ENCODE results near the gene LIMCH1.

LIMCH1 gene

GRCh38 chr4:41546638-41547037 lies 8.7 kb downstream of the LIMCH1 start:
- Histone ChIP-seq H3K4me3 (ENCODE audit: low read length) (no peak overlapping the region), H3K4me1 (ENCODE audit: control insufficient read depth, insufficient read depth, low read length) (no peaks in the 10 kb centered on the region), H3K9ac (ENCODE audit: low read depth, low read length) (no peak overlapping the region), H3K27me3 (ENCODE audit: control insufficient read depth, insufficient read depth, low read length) (peaks cover 3% of the 10 kb centered on the region), H3K36me3 (ENCODE audit: insufficient read depth, low read length) (no peaks in the 10 kb centered on the region), H3K9me3 (replicated peaks; ENCODE audit: low read length) (no peaks in the 10 kb centered on the region), H3K4me2 (ENCODE audit: low read length) (no peak overlapping the region)

- Histone ChIP-seq H3K4me1 (ENCODE audit: control insufficient read depth, insufficient read depth, low read length) (no peaks in the 10 kb centered on the region), H3K4me3 (ENCODE audit: low read length) (no peak overlapping the region), H3K27me3 (ENCODE audit: control insufficient read depth, insufficient read depth, low read length) (no peaks in the 10 kb centered on the region), H3K9me3 (replicated peaks; ENCODE audit: low read length) (no peaks in the 10 kb centered on the region), H3K36me3 (ENCODE audit: insufficient read depth, low read length) (no peaks in the 10 kb centered on the region), H3K4me2 (ENCODE audit: low read length) (no peak overlapping the region), H3K9ac (ENCODE audit: low read depth, low read length) (no peak overlapping the region)
Measured at GRCh38 chr4:41548305-41548880, 10.4 kb downstream of the LIMCH1 start.

- no peaks in the 10 kb centered on the region for H3K9me3 ChIP-seq (replicated peaks; ENCODE audit: low read length)
- no peak overlapping the region for H3K9ac ChIP-seq (ENCODE audit: low read depth, low read length)
- no peak overlapping the region for H3K4me2 ChIP-seq (ENCODE audit: low read length)
- H3K4me1 ChIP-seq (ENCODE audit: control insufficient read depth, insufficient read depth, low read length): no peaks in the 10 kb centered on the region
- no peak overlapping the region for H3K4me3 ChIP-seq (ENCODE audit: low read length)
- H3K36me3 ChIP-seq (ENCODE audit: insufficient read depth, low read length): no peaks in the 10 kb centered on the region
- H3K27me3 ChIP-seq (ENCODE audit: control insufficient read depth, insufficient read depth, low read length): no peaks in the 10 kb centered on the region
Measured at GRCh38 chr4:41549478-41549877, 11.5 kb downstream of the LIMCH1 start.

GRCh38 chr4:41550308-41550707 lies 12.4 kb downstream of the LIMCH1 start:
- H3K4me3 ChIP-seq (ENCODE audit: low read length): no peak overlapping the region
- H3K4me2 ChIP-seq (ENCODE audit: low read length): no peak overlapping the region
- H3K9ac ChIP-seq (ENCODE audit: low read depth, low read length): no peak overlapping the region
- no peaks in the 10 kb centered on the region for H3K36me3 ChIP-seq (ENCODE audit: insufficient read depth, low read length)
- no peaks in the 10 kb centered on the region for H3K27me3 ChIP-seq (ENCODE audit: control insufficient read depth, insufficient read depth, low read length)
- H3K4me1 ChIP-seq (ENCODE audit: control insufficient read depth, insufficient read depth, low read length): no peaks in the 10 kb centered on the region
- H3K9me3 ChIP-seq (replicated peaks; ENCODE audit: low read length): no peaks in the 10 kb centered on the region

GRCh38 chr4:41551536-41551935 lies 13.6 kb downstream of the LIMCH1 start:
- H3K27me3 ChIP-seq (ENCODE audit: control insufficient read depth, insufficient read depth, low read length): no peaks in the 10 kb centered on the region
- no peaks in the 10 kb centered on the region for H3K4me1 ChIP-seq (ENCODE audit: control insufficient read depth, insufficient read depth, low read length)
- H3K4me3 ChIP-seq (ENCODE audit: low read length): no peak overlapping the region
- no peak overlapping the region for H3K4me2 ChIP-seq (ENCODE audit: low read length)
- H3K9me3 ChIP-seq (replicated peaks; ENCODE audit: low read length): no peaks in the 10 kb centered on the region
- H3K36me3 ChIP-seq (ENCODE audit: insufficient read depth, low read length): no peaks in the 10 kb centered on the region
- H3K9ac ChIP-seq (ENCODE audit: low read depth, low read length): no peak overlapping the region

GRCh38 chr4:41554905-41555304 lies 16.9 kb downstream of the LIMCH1 start:
- no peak overlapping the region for H3K4me2 ChIP-seq (ENCODE audit: low read length)
- H3K9ac ChIP-seq (ENCODE audit: low read depth, low read length): no peak overlapping the region
- H3K4me3 ChIP-seq (ENCODE audit: low read length): no peak overlapping the region
- no peaks in the 10 kb centered on the region for H3K27me3 ChIP-seq (ENCODE audit: control insufficient read depth, insufficient read depth, low read length)
- H3K36me3 ChIP-seq (ENCODE audit: insufficient read depth, low read length): no peaks in the 10 kb centered on the region
- no peaks in the 10 kb centered on the region for H3K4me1 ChIP-seq (ENCODE audit: control insufficient read depth, insufficient read depth, low read length)
- no peaks in the 10 kb centered on the region for H3K9me3 ChIP-seq (replicated peaks; ENCODE audit: low read length)

- no peak overlapping the region for H3K4me2 ChIP-seq (ENCODE audit: low read length)
- H3K27me3 ChIP-seq (ENCODE audit: control insufficient read depth, insufficient read depth, low read length): no peaks in the 10 kb centered on the region
- H3K9ac ChIP-seq (ENCODE audit: low read depth, low read length): no peak overlapping the region
- no peak overlapping the region for H3K4me3 ChIP-seq (ENCODE audit: low read length)
- no peaks in the 10 kb centered on the region for H3K9me3 ChIP-seq (replicated peaks; ENCODE audit: low read length)
- H3K36me3 ChIP-seq (ENCODE audit: insufficient read depth, low read length): no peaks in the 10 kb centered on the region
- H3K4me1 ChIP-seq (ENCODE audit: control insufficient read depth, insufficient read depth, low read length): no peaks in the 10 kb centered on the region
Measured at GRCh38 chr4:41556526-41556925, 18.6 kb downstream of the LIMCH1 start.

- Histone ChIP-seq H3K9ac (ENCODE audit: low read depth, low read length) (no peak overlapping the region), H3K36me3 (ENCODE audit: insufficient read depth, low read length) (no peaks in the 10 kb centered on the region), H3K9me3 (replicated peaks; ENCODE audit: low read length) (no peaks in the 10 kb centered on the region), H3K4me1 (ENCODE audit: control insufficient read depth, insufficient read depth, low read length) (no peaks in the 10 kb centered on the region), H3K4me2 (ENCODE audit: low read length) (no peak overlapping the region), H3K27me3 (ENCODE audit: control insufficient read depth, insufficient read depth, low read length) (no peaks in the 10 kb centered on the region), H3K4me3 (ENCODE audit: low read length) (no peak overlapping the region)
Measured at GRCh38 chr4:41559940-41560516, 22.1 kb downstream of the LIMCH1 start.

GRCh38 chr4:41561244-41561643 lies 23.3 kb downstream of the LIMCH1 start:
- Histone ChIP-seq H3K9me3 (replicated peaks; ENCODE audit: low read length) (no peaks in the 10 kb centered on the region), H3K4me3 (ENCODE audit: low read length) (no peak overlapping the region), H3K4me1 (ENCODE audit: control insufficient read depth, insufficient read depth, low read length) (no peaks in the 10 kb centered on the region), H3K36me3 (ENCODE audit: insufficient read depth, low read length) (no peaks in the 10 kb centered on the region), H3K4me2 (ENCODE audit: low read length) (no peak overlapping the region), H3K27me3 (ENCODE audit: control insufficient read depth, insufficient read depth, low read length) (no peaks in the 10 kb centered on the region), H3K9ac (ENCODE audit: low read depth, low read length) (no peak overlapping the region)

- H3K27me3 ChIP-seq (ENCODE audit: control insufficient read depth, insufficient read depth, low read length): no peaks in the 10 kb centered on the region
- H3K9me3 ChIP-seq (replicated peaks; ENCODE audit: low read length): no peaks in the 10 kb centered on the region
- no peaks in the 10 kb centered on the region for H3K36me3 ChIP-seq (ENCODE audit: insufficient read depth, low read length)
- no peak overlapping the region for H3K4me3 ChIP-seq (ENCODE audit: low read length)
- H3K9ac ChIP-seq (ENCODE audit: low read depth, low read length): no peak overlapping the region
- no peaks in the 10 kb centered on the region for H3K4me1 ChIP-seq (ENCODE audit: control insufficient read depth, insufficient read depth, low read length)
- no peak overlapping the region for H3K4me2 ChIP-seq (ENCODE audit: low read length)
Measured at GRCh38 chr4:41567186-41567585, 29.2 kb downstream of the LIMCH1 start.

- no peaks in the 10 kb centered on the region for H3K9me3 ChIP-seq (replicated peaks; ENCODE audit: low read length)
- no peak overlapping the region for H3K4me3 ChIP-seq (ENCODE audit: low read length)
- no peak overlapping the region for H3K4me2 ChIP-seq (ENCODE audit: low read length)
- H3K9ac ChIP-seq (ENCODE audit: low read depth, low read length): no peak overlapping the region
- no peaks in the 10 kb centered on the region for H3K27me3 ChIP-seq (ENCODE audit: control insufficient read depth, insufficient read depth, low read length)
- no peaks in the 10 kb centered on the region for H3K36me3 ChIP-seq (ENCODE audit: insufficient read depth, low read length)
- H3K4me1 ChIP-seq (ENCODE audit: control insufficient read depth, insufficient read depth, low read length): peaks cover 11% of the 10 kb centered on the region
Measured at GRCh38 chr4:41568363-41568762, 30.4 kb downstream of the LIMCH1 start.

GRCh38 chr4:41569961-41570360 lies 32.0 kb downstream of the LIMCH1 start:
- no peak overlapping the region for H3K9ac ChIP-seq (ENCODE audit: low read depth, low read length)
- no peak overlapping the region for H3K4me3 ChIP-seq (ENCODE audit: low read length)
- no peak overlapping the region for H3K4me2 ChIP-seq (ENCODE audit: low read length)
- peaks cover 22% of the 10 kb centered on the region for H3K4me1 ChIP-seq (ENCODE audit: control insufficient read depth, insufficient read depth, low read length)
- H3K36me3 ChIP-seq (ENCODE audit: insufficient read depth, low read length): no peaks in the 10 kb centered on the region
- H3K9me3 ChIP-seq (replicated peaks; ENCODE audit: low read length): no peaks in the 10 kb centered on the region
- H3K27me3 ChIP-seq (ENCODE audit: control insufficient read depth, insufficient read depth, low read length): no peaks in the 10 kb centered on the region
